ENCODE data around the gene ARHGEF12. TPM values are rescaled to one million over a fixed set of nuclear protein-coding genes. Genes with fewer than 3 reads are reported as not detected.

Gene ARHGEF12
- total and polyA plus RNA-seq, 2 donors (not counting 1 experiment from before 2014, with no cell fraction given): 2.0 to 21.6 TPM

- Mint-ChIP-seq H3K4me3 (peak overlapping the region; percentile 76), H3K9me3 (ENCODE audit: insufficient read depth) (no peaks in the 10 kb centered on the region), H3K4me1 (peaks cover 3% of the 10 kb centered on the region), H3K27ac (peak overlapping the region; percentile 38), H3K27me3 (peaks cover 69% of the 10 kb centered on the region)
- Histone ChIP-seq H4K20me1 (ENCODE audit: control insufficient read depth, insufficient read depth, low read length, poor library complexity, severe bottlenecking) (no peaks in the 10 kb centered on the region), H2AFZ (ENCODE audit: insufficient read depth, low read depth, low read length, poor library complexity, severe bottlenecking) (no peak overlapping the region), H3K9me3 (ENCODE audit: control extremely low read depth in 1 of 3, control insufficient read depth in 2 of 3, insufficient read depth in 1 of 3, low read length in 2 of 3) (no peaks in the 10 kb centered on the region), H3K79me2 (ENCODE audit: control insufficient read depth, insufficient read depth, low read length) (no peaks in the 10 kb centered on the region), H3K36me3 (replicated peaks in 1 of 2; ENCODE audit: control extremely low read depth in 1 of 2, control insufficient read depth in 1 of 2, extremely low read depth in 1 of 2, insufficient read depth in 2 of 2, low read length in 1 of 2) (no peaks in the 10 kb centered on the region), H3K4me1 (ENCODE audit: control insufficient read depth in 2 of 2, insufficient read depth in 2 of 2, low read length in 2 of 2) (peaks cover 3 to 7% of the 10 kb centered on the region in 2 donors), H3K4me2 (replicated peaks; ENCODE audit: low read depth, low read length, poor library complexity, severe bottlenecking) (peak overlapping the region; percentile 70), H3K27ac (ENCODE audit: low read length in 2 of 2) (no peak overlapping the region), H3K27me3 (replicated peaks in 1 of 4; ENCODE audit: control extremely low read depth in 1 of 4, control insufficient read depth in 3 of 4, insufficient read depth in 4 of 4, low read length in 3 of 4) (peaks cover 0 to 38% (median 12%) of the 10 kb centered on the region in 4 experiments), H3K9ac (ENCODE audit: low read length) (no peak overlapping the region), H3K4me3 (ENCODE audit: control extremely low read depth in 1 of 5, extremely low read depth in 1 of 5, insufficient read depth in 1 of 5, low read depth in 2 of 5, low read length in 4 of 5) (no peak overlapping the region)
- POLR2A ChIA-PET: no interaction called here
- 84% methylated on average over 14 of the region's 20 CpGs for WGBS (ENCODE audit: insufficient coverage)
- DNase-seq (no peak), ATAC-seq (ENCODE audit: low read depth) (no peak)
- CTCF ChIA-PET: interaction anchor here (0.8 to 3.6 kb wide), 13 partner anchors 8 to 684 kb away, joined by 3 to 62 read pairs (median 4); no protein-coding TSS in a partner anchor
- TF ChIP-seq CTCF (IDR thresholded peaks at IDR 0.05): no peak
- no peak for TF ChIP-seq EZH2 (IDR thresholded peaks at IDR 0.05; ENCODE audit: borderline replicate concordance, insufficient read depth, low read depth, low read length, poor library complexity, severe bottlenecking)
- intact Hi-C loops (cut with micrococcal nuclease): loop anchor here (1.0 to 5.0 kb wide), 3 partner anchors 173 to 1080 kb away; partner anchors contain the start of gene ARHGEF12
Measured at GRCh38 chr11:120510406-120511115, 174.3 kb downstream of the ARHGEF12 start.
